Stimulated activated CD8-positive, alpha-beta memory T cell treated with anti-CD3 and anti-CD28 coated beads, Interleukin-15, amount 100 ng/mL, for 1 hour (primary cell): ENCODE measurements around the gene ADORA2B.

ENCODE experiments used
- DNase-seq: peaks from one replicate; pipeline ENCODE4 v3.0.0-alpha.2; 2020; ENCODE audit warnings: low read depth

ADORA2B gene

GRCh38 chr17:15996322-15996721 is 51.4 kb downstream of the ADORA2B start:
- DNase-seq, result no peak

- DNase-seq, result no peak
Measured at GRCh38 chr17:15998031-15998562, 53.2 kb downstream of the ADORA2B start.

GRCh38 chr17:15999141-15999973 is 54.4 kb downstream of the ADORA2B start, which contains the start of the genes TTC19 and ZSWIM7:
Gene TTC19 (plus strand): TSS chr17:15999824. CDS start chr17:15999849, 25 bp downstream.
Gene ZSWIM7 (minus strand): TSS chr17:15999704. CDS start chr17:15999594, 110 bp downstream.
- peak; percentile 81 for DNase-seq

GRCh38 chr17:15999974-16000827 is 55.3 kb downstream of the ADORA2B start:
- DNase-seq, result no peak

GRCh38 chr17:16001226-16001897 is 56.4 kb downstream of the ADORA2B start:
- no peak for DNase-seq

- DNase-seq, result no peak
Measured at GRCh38 chr17:16002708-16003260, 57.9 kb downstream of the ADORA2B start.

- no peak for DNase-seq
Measured at GRCh38 chr17:16003841-16004240, 58.9 kb downstream of the ADORA2B start.

- DNase-seq, result no peak
Measured at GRCh38 chr17:16005636-16006035, 60.7 kb downstream of the ADORA2B start.

GRCh38 chr17:16007439-16007838 is 62.5 kb downstream of the ADORA2B start:
- DNase-seq, result no peak

GRCh38 chr17:16013943-16014407 is 69.0 kb downstream of the ADORA2B start:
- DNase-seq, result no peak

GRCh38 chr17:16019347-16019746 is 74.4 kb downstream of the ADORA2B start:
- DNase-seq, result no peak

GRCh38 chr17:16023881-16024280 is 79.0 kb downstream of the ADORA2B start:
- no peak for DNase-seq

GRCh38 chr17:16025202-16025601 is 80.3 kb downstream of the ADORA2B start:
- DNase-seq, result no peak
